H1 (cell line): ENCODE measurements around the gene AP1S3. TPM values are rescaled to one million over a fixed set of nuclear protein-coding genes. Genes with fewer than 3 reads are reported as not detected.
A peak's percentile ranks its signal among the peaks of the same experiment; 100 is the strongest.

Experiments used
- FOSL1 ChIP-seq: IDR thresholded peaks from 2 replicates; pipeline ENCODE4 v1.6.1; 2011; ENCODE audit warnings: mild to moderate bottlenecking, low read depth, low read length, moderate library complexity; ENCODE audit not compliant: insufficient read depth
- JUND ChIP-seq: IDR thresholded peaks from 2 replicates; pipeline ENCODE4 v1.6.1; 2011; ENCODE audit warnings: mild to moderate bottlenecking, improper control_type of control experiment, low read length
- TAF7 ChIP-seq: optimal IDR thresholded peaks from 2 replicates; pipeline ENCODE3; 2011; ENCODE audit warnings: low read depth, mild to moderate bottlenecking, inconsistent platforms, low read length, moderate library complexity, borderline replicate concordance
- TEAD4 ChIP-seq: IDR thresholded peaks from 2 replicates; pipeline ENCODE4 v1.6.1; 2012; ENCODE audit warnings: low read depth, low read length, inconsistent platforms, mixed read lengths
- polyA plus RNA-seq, 7 experiments: library from polyadenylated mRNA; depleted of rRNA in 3 of 7; stranded (reverse) in 5 of 7; unstranded in 2 of 7; fragments of >200 nt in 5 of 7; fragments of 200-250 nt in 2 of 7; gene quantifications; 1 replicate in 5 of 7; 2 replicates in 1 of 7; 4 replicates in 1 of 7; pipeline versions ENCODE4 v1.2.1 to v1.2.3, GENCODE V29; 2011 to 2013; ENCODE audit warnings: missing spikeins in 2 of 7, mixed read lengths in 2 of 7
- total RNA-seq: library from RNA; stranded (reverse); fragmentation: NEBNext Ultra II Directional; extraction: Animal tissue kit (Norgen Biotek cat#: 25700); gene quantifications from 2 replicates; pipeline ENCODE4 v1.2.1, GENCODE V29; 2021
- TF ChIP-seq, protein P1 (sequence below): fragments of 300-600 bp; sonication (generic); IDR thresholded peaks from 2 replicates; pipeline ENCODE4 v1.7.1; 2012; ENCODE audit warnings: low read length, moderate library complexity, mild to moderate bottlenecking, inconsistent platforms; ENCODE audit not compliant: insufficient replicate concordance

Gene AP1S3
- total and polyA plus RNA-seq, 2 of the 8 experiments (the other 6 are each of a cell fraction or from before 2014, with no cell fraction given) = 3.9 to 20.2 TPM

- TF ChIP-seq, protein P1, sequence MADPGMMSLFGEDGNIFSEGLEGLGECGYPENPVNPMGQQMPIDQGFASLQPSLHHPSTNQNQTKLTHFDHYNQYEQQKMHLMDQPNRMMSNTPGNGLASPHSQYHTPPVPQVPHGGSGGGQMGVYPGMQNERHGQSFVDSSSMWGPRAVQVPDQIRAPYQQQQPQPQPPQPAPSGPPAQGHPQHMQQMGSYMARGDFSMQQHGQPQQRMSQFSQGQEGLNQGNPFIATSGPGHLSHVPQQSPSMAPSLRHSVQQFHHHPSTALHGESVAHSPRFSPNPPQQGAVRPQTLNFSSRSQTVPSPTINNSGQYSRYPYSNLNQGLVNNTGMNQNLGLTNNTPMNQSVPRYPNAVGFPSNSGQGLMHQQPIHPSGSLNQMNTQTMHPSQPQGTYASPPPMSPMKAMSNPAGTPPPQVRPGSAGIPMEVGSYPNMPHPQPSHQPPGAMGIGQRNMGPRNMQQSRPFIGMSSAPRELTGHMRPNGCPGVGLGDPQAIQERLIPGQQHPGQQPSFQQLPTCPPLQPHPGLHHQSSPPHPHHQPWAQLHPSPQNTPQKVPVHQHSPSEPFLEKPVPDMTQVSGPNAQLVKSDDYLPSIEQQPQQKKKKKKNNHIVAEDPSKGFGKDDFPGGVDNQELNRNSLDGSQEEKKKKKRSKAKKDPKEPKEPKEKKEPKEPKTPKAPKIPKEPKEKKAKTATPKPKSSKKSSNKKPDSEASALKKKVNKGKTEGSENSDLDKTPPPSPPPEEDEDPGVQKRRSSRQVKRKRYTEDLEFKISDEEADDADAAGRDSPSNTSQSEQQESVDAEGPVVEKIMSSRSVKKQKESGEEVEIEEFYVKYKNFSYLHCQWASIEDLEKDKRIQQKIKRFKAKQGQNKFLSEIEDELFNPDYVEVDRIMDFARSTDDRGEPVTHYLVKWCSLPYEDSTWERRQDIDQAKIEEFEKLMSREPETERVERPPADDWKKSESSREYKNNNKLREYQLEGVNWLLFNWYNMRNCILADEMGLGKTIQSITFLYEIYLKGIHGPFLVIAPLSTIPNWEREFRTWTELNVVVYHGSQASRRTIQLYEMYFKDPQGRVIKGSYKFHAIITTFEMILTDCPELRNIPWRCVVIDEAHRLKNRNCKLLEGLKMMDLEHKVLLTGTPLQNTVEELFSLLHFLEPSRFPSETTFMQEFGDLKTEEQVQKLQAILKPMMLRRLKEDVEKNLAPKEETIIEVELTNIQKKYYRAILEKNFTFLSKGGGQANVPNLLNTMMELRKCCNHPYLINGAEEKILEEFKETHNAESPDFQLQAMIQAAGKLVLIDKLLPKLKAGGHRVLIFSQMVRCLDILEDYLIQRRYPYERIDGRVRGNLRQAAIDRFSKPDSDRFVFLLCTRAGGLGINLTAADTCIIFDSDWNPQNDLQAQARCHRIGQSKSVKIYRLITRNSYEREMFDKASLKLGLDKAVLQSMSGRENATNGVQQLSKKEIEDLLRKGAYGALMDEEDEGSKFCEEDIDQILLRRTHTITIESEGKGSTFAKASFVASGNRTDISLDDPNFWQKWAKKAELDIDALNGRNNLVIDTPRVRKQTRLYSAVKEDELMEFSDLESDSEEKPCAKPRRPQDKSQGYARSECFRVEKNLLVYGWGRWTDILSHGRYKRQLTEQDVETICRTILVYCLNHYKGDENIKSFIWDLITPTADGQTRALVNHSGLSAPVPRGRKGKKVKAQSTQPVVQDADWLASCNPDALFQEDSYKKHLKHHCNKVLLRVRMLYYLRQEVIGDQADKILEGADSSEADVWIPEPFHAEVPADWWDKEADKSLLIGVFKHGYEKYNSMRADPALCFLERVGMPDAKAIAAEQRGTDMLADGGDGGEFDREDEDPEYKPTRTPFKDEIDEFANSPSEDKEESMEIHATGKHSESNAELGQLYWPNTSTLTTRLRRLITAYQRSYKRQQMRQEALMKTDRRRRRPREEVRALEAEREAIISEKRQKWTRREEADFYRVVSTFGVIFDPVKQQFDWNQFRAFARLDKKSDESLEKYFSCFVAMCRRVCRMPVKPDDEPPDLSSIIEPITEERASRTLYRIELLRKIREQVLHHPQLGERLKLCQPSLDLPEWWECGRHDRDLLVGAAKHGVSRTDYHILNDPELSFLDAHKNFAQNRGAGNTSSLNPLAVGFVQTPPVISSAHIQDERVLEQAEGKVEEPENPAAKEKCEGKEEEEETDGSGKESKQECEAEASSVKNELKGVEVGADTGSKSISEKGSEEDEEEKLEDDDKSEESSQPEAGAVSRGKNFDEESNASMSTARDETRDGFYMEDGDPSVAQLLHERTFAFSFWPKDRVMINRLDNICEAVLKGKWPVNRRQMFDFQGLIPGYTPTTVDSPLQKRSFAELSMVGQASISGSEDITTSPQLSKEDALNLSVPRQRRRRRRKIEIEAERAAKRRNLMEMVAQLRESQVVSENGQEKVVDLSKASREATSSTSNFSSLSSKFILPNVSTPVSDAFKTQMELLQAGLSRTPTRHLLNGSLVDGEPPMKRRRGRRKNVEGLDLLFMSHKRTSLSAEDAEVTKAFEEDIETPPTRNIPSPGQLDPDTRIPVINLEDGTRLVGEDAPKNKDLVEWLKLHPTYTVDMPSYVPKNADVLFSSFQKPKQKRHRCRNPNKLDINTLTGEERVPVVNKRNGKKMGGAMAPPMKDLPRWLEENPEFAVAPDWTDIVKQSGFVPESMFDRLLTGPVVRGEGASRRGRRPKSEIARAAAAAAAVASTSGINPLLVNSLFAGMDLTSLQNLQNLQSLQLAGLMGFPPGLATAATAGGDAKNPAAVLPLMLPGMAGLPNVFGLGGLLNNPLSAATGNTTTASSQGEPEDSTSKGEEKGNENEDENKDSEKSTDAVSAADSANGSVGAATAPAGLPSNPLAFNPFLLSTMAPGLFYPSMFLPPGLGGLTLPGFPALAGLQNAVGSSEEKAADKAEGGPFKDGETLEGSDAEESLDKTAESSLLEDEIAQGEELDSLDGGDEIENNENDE = no peak
- no peak for TF ChIP-seq TAF7
- no peak for TF ChIP-seq JUND
- 0 out of 2 replicates have a peak, but pooled peaks have one; percentile 18 for TF ChIP-seq TEAD4
- TF ChIP-seq FOSL1 = no peak
- TF ChIP-seq, all 59 proteins: peak for 3
Observed at GRCh38 chr2:223779877-223780276, 57.5 kb downstream of the AP1S3 start (continued).
